PC-3 (cell line): Measurements from ENCODE around the gene UNC13A. TPM values are rescaled to one million over a fixed set of nuclear protein-coding genes. Genes with fewer than 3 reads are reported as not detected.

Source experiments
- ATAC-seq: fragments of 200-7000 bp; cut with Tn5 transposase; 2 replicates; pipeline ENCODE4 v1.9.1; 2020; ENCODE audit warnings: mild to moderate bottlenecking, moderate library complexity
- BruUV-seq: library from RNA; stranded (reverse); fragments of 400-500 nt; replicated peaks from 2 replicates; lab custom pipeline; 2021; lab: Mats Ljungman, UMichigan
- CTCF ChIA-PET: fragments of 300-600 bp; sonication (Branson Sonifier 250); formaldehyde crosslinking; loops from one replicate; lab custom pipeline; 2022; ENCODE audit warnings: antibody characterized with exemption; lab: Charles Lee
- POLR2A ChIA-PET: fragments of 300-600 bp; sonication (Branson Sonifier 250); formaldehyde crosslinking; loops from one replicate; lab custom pipeline; 2022; ENCODE audit warnings: antibody characterized with exemption; ENCODE audit not compliant: unreplicated experiment; lab: Charles Lee
- DNase-seq: peaks from one replicate; pipeline ENCODE4 v3.0.0-alpha.2; 2015
- H2AFZ ChIP-seq: fragments of 300-600 bp; sonication (generic); 2 replicates; pipeline ENCODE4 v1.6.0; 2016; ENCODE audit warnings: antibody characterized with exemption, low read length
- H3F3A ChIP-seq: fragments of 300-600 bp; sonication (generic); one replicate; pipeline ENCODE4 v1.6.0; 2017; ENCODE audit warnings: antibody characterized with exemption, low read length, control low read depth, mild to moderate bottlenecking; ENCODE audit not compliant: unreplicated experiment
- H3K27ac ChIP-seq: fragments of 300-600 bp; sonication (generic); 2 replicates; pipeline ENCODE4 v1.5.1; 2016; ENCODE audit warnings: mild to moderate bottlenecking, low read length
- H3K27me3 ChIP-seq: fragments of 300-600 bp; sonication (generic); 2 replicates; pipeline ENCODE4 v1.6.1; 2016; ENCODE audit warnings: low read length, mixed read lengths
- H3K36me3 ChIP-seq: fragments of 300-600 bp; sonication (generic); 2 replicates; pipeline ENCODE4 v1.6.1; 2016; ENCODE audit warnings: low read depth, mixed run types, low read length, mixed read lengths
- H3K4me1 ChIP-seq: fragments of 300-600 bp; sonication (generic); 2 replicates; pipeline ENCODE4 v1.5.1; 2016; ENCODE audit warnings: low read length; ENCODE audit not compliant: insufficient read depth
- H3K4me2 ChIP-seq: fragments of 300-600 bp; sonication (generic); 2 replicates; pipeline ENCODE4 v1.6.0; 2016; ENCODE audit warnings: low read length
- H3K4me3 ChIP-seq: fragments of 300-600 bp; sonication (generic); 2 replicates; pipeline ENCODE4 v1.5.1; 2016; ENCODE audit warnings: mild to moderate bottlenecking, low read length, mixed read lengths
- H3K79me2 ChIP-seq: fragments of 300-600 bp; sonication (generic); 2 replicates; pipeline ENCODE4 v1.6.1; 2017; ENCODE audit warnings: low read length, mixed read lengths
- H3K9ac ChIP-seq: fragments of 300-600 bp; sonication (generic); 2 replicates; pipeline ENCODE4 v1.6.0; 2016; ENCODE audit warnings: mild to moderate bottlenecking, low read length
- H3K9me2 ChIP-seq: fragments of 300-600 bp; sonication (generic); replicated peaks from 2 replicates; pipeline ENCODE4 v1.6.1; 2016; ENCODE audit warnings: mixed run types, low read length, mixed read lengths
- H3K9me3 ChIP-seq: fragments of 300-600 bp; sonication (generic); 2 replicates; pipeline ENCODE4 v1.6.1; 2016; ENCODE audit warnings: low read length, mixed read lengths
- H4K20me1 ChIP-seq: fragments of 300-600 bp; sonication (generic); 2 replicates; pipeline ENCODE4 v1.6.1; 2016; ENCODE audit warnings: low read length, mixed read lengths
- CTCF ChIP-seq: fragments of 300-600 bp; sonication (generic); conservative IDR thresholded peaks from 2 replicates; pipeline ENCODE4 v1.5.1; 2017; ENCODE audit warnings: antibody characterized with exemption, low read depth, mild to moderate bottlenecking, low read length
- EZH2 ChIP-seq: fragments of 300-600 bp; sonication (generic); IDR thresholded peaks from one replicate; pipeline ENCODE4 v1.6.1; 2017; ENCODE audit warnings: antibody characterized with exemption, mild to moderate bottlenecking, low read length; ENCODE audit not compliant: unreplicated experiment
- EZH2phosphoT487 ChIP-seq: fragments of 300-600 bp; sonication (generic); IDR thresholded peaks from 2 replicates; pipeline ENCODE4 v1.6.1; 2018; ENCODE audit warnings: mild to moderate bottlenecking, antibody characterized with exemption, low read length, borderline replicate concordance
- intact Hi-C: fragments of 100-400 bp; cut with micrococcal nuclease; formaldehyde crosslinking; loops from 2 replicates; pipeline ENCODE4 v1.9.0; 2023
- total RNA-seq: library from RNA; depleted of rRNA; stranded (reverse); fragments of >200 nt; gene quantifications from 2 replicates; pipeline ENCODE4 v1.2.3, GENCODE V29; 2014

Gene UNC13A
- total RNA-seq, 1 experiment from 2014 or later: not detected

- Histone ChIP-seq H3K36me3 (no peaks in the 10 kb centered on the region), H3K9ac (no peak overlapping the region), H3K4me1 (no peaks in the 10 kb centered on the region), H3K79me2 (no peaks in the 10 kb centered on the region), H3K4me2 (no peak overlapping the region), H3F3A (no peaks in the 10 kb centered on the region), H3K27ac (no peak overlapping the region), H2AFZ (no peak overlapping the region), H3K27me3 (peaks cover 13% of the 10 kb centered on the region), H3K9me3 (no peaks in the 10 kb centered on the region), H4K20me1 (no peaks in the 10 kb centered on the region), H3K9me2 (no peaks in the 10 kb centered on the region), H3K4me3 (no peak overlapping the region)
- TF ChIP-seq EZH2phosphoT487 (no peak), CTCF (no peak), EZH2 (no peak)
- BruUV-seq: no TSS peak
- ChIA-PET POLR2A (no interaction called here), CTCF (no interaction called here)
- intact Hi-C loops: no loop called here
- ATAC-seq (no peak), DNase-seq (no peak)
These were observed 60.2 kb downstream of the UNC13A start for GRCh38 chr19:17627921-17628320.

GRCh38 chr19:17627161-17627560 is 61.0 kb downstream of the UNC13A start:
- no peaks in the 10 kb centered on the region for H3K79me2 ChIP-seq
- no peaks in the 10 kb centered on the region for H3F3A ChIP-seq
- ATAC-seq: no peak
- TF ChIP-seq EZH2phosphoT487: no peak
- no peak for TF ChIP-seq EZH2
- no peak for TF ChIP-seq CTCF
- H3K27ac ChIP-seq: no peak overlapping the region
- H3K4me2 ChIP-seq: no peak overlapping the region
- no peaks in the 10 kb centered on the region for H3K9me2 ChIP-seq
- ChIA-PET CTCF (no interaction called here), POLR2A (no interaction called here)
- H4K20me1 ChIP-seq: no peaks in the 10 kb centered on the region
- BruUV-seq: no TSS peak
- H3K4me3 ChIP-seq: no peak overlapping the region
- H2AFZ ChIP-seq: no peak overlapping the region
- no peaks in the 10 kb centered on the region for H3K4me1 ChIP-seq
- no peaks in the 10 kb centered on the region for H3K36me3 ChIP-seq
- no peaks in the 10 kb centered on the region for H3K9me3 ChIP-seq
- no peak overlapping the region for H3K9ac ChIP-seq
- peaks cover 13% of the 10 kb centered on the region for H3K27me3 ChIP-seq
- no peak for DNase-seq
- intact Hi-C loops: no loop called here

- CTCF ChIA-PET: no interaction called here
These were observed 61.6 kb downstream of the UNC13A start for GRCh38 chr19:17626456-17627015.

More at GRCh38 chr19:17626456-17627015, 61.6 kb downstream of the UNC13A start:
- ATAC-seq: no peak
- Histone ChIP-seq H3K9ac (no peak overlapping the region), H4K20me1 (no peaks in the 10 kb centered on the region), H3K4me3 (no peak overlapping the region), H3K79me2 (no peaks in the 10 kb centered on the region), H2AFZ (no peak overlapping the region), H3K27ac (no peak overlapping the region), H3K27me3 (peaks cover 13% of the 10 kb centered on the region), H3K4me2 (no peak overlapping the region), H3K9me3 (no peaks in the 10 kb centered on the region), H3K36me3 (no peaks in the 10 kb centered on the region), H3F3A (no peaks in the 10 kb centered on the region), H3K9me2 (no peaks in the 10 kb centered on the region), H3K4me1 (no peaks in the 10 kb centered on the region)
- TF ChIP-seq CTCF (no peak), EZH2 (no peak), EZH2phosphoT487 (no peak)
- POLR2A ChIA-PET: no interaction called here
- intact Hi-C loops: no loop called here
- BruUV-seq: no TSS peak
- DNase-seq: no peak
